ENCODE measurements around the gene MTCP1. TPM values are rescaled to one million over a fixed set of nuclear protein-coding genes. Genes with fewer than 3 reads are reported as not detected.
A peak's percentile ranks its signal among the peaks of the same experiment; 100 is the strongest.

MTCP1 gene
- total RNA-seq, 1 donor from 2014 or later, result 16.8 TPM

DNA sequence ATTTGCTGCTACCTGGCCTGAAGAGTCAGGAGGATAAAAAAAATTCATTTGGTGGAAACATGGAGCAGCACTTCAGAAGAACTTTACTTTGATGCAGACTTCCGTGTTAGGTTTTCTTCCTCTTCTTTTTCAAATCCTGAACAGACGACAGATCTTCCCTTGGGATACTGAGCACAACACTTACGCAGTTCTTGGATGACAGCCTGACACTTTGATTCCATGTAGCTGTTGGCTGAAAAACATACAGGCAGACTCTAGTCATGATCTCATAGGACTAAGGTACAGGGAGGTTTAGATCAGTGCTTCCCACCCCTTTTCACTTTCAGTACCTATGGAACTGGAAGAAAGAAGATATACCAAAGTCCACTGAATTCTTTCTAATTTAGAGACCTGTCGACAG is 9.2 kb downstream of the MTCP1 start:
- Histone ChIP-seq H3K9me3 (no peaks in the 10 kb centered on the region), H3K36me3 (no peaks in the 10 kb centered on the region), H3K4me3 (no peak overlapping the region), H3K4me1 (no peaks in the 10 kb centered on the region), H3K27ac (no peak overlapping the region), H3K27me3 (no peaks in the 10 kb centered on the region)
- TF ChIP-seq, protein P1, sequence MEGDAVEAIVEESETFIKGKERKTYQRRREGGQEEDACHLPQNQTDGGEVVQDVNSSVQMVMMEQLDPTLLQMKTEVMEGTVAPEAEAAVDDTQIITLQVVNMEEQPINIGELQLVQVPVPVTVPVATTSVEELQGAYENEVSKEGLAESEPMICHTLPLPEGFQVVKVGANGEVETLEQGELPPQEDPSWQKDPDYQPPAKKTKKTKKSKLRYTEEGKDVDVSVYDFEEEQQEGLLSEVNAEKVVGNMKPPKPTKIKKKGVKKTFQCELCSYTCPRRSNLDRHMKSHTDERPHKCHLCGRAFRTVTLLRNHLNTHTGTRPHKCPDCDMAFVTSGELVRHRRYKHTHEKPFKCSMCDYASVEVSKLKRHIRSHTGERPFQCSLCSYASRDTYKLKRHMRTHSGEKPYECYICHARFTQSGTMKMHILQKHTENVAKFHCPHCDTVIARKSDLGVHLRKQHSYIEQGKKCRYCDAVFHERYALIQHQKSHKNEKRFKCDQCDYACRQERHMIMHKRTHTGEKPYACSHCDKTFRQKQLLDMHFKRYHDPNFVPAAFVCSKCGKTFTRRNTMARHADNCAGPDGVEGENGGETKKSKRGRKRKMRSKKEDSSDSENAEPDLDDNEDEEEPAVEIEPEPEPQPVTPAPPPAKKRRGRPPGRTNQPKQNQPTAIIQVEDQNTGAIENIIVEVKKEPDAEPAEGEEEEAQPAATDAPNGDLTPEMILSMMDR (IDR thresholded peaks at IDR 0.05), result no peak
- intact Hi-C loops (cut with DNase I), result no loop called here
- ATAC-seq (no peak), DNase-seq (no peak)

DNA sequence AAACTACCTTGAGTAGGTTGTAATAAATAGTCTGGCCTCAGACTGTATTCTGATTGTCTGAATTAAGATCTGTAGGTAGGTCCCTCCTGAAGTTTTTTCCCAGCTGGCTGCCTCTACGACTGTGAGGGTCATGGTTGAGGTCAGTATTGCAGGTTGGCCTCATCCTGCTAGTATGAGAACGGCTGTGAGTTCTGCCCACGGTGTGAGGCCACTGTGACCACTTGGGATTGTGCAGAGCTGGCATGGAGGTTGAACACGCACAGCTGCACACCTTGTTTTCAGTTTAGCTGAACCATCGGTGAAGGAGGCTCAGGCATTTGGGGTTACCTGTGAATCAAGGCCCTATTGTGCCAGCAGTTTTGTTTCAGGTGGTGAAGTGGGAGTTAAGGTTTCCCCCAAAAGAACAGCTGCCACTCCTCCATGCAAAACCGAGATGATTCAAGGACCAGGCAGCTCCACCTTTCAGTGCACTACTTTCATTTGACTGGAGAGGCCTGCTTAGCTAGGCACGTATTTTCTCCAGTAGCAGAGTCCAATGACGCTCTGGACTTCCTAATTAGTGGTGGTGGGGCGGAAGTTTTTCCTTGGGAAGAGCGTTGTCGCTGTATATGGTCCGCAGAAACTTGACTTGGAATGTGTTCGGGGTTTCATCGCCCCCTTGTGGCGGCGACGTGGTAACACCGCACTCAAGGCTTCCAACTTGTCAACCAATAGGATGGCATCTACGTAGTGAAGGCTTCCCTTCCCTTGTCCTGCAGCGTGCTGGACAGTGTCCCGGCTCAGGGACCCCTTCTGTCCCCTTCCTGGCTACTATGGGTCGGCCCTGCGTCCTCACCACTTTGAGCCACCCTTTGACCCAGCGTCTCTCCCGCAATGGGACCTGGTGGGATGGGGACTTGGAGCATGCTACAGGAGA is 13.8 kb downstream of the MTCP1 start:
- intact Hi-C loops (cut with DNase I), result no loop called here
- H3K36me3 ChIP-seq, result peaks cover 4% of the 10 kb centered on the region
- TF ChIP-seq, protein P1 (IDR thresholded peaks at IDR 0.05), result peak; percentile 71
- no peak overlapping the region for H3K4me3 ChIP-seq
- no peak overlapping the region for H3K27ac ChIP-seq
- H3K9me3 ChIP-seq, result no peaks in the 10 kb centered on the region
- peak; percentile 99 for ATAC-seq
- DNase-seq, result peak; percentile 71
- no peaks in the 10 kb centered on the region for H3K27me3 ChIP-seq
- no peaks in the 10 kb centered on the region for H3K4me1 ChIP-seq

DNA sequence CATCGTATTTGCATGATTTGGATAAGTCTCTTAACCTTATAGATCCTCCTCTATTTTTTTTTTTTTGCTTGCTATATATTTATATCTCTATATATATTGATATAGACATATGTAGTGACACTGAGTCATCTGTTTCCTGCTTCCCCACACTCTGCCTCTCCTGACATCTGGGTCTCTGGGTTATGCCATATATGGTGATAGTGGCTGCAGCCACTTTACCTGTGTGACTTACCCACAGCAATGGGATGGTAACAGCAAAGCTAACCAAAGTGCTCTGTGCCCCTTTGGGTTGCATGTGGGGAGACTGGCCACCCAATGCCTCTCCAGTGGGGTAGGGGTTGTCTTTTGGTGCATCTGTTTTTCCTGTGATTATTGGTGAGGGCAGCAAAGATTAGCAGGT is 14.5 kb downstream of the MTCP1 start:
- intact Hi-C loops (cut with DNase I), result no loop called here
- DNase-seq (no peak), ATAC-seq (no peak)
- Histone ChIP-seq H3K27ac (no peak overlapping the region), H3K4me1 (no peaks in the 10 kb centered on the region), H3K27me3 (no peaks in the 10 kb centered on the region), H3K36me3 (peaks cover 8% of the 10 kb centered on the region), H3K9me3 (no peaks in the 10 kb centered on the region), H3K4me3 (no peak overlapping the region)
- TF ChIP-seq, protein P1 (IDR thresholded peaks at IDR 0.05), result no peak

DNA sequence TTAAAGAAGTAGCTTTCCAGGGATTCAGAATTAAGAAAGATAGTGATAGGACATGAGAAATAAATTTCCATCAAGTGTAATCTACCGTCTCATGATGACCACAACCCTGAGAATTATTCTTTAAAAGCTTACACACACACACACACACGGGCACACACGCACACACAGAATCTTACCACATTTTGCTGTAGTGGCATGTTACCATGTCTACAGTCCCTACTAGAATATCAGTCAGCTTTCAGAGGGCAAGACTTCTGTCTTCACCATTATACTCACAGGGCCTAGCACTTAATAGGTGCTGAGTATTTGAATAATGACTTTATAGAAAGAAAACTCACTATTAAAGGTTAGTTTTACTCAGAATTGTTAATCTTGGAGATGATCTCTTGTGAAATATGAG is 15.4 kb downstream of the MTCP1 start:
- ATAC-seq (no peak), DNase-seq (no peak)
- peaks cover 8% of the 10 kb centered on the region for H3K36me3 ChIP-seq
- TF ChIP-seq, protein P1 (IDR thresholded peaks at IDR 0.05), result no peak
- H3K4me1 ChIP-seq, result no peaks in the 10 kb centered on the region
- H3K27me3 ChIP-seq, result no peaks in the 10 kb centered on the region
- intact Hi-C loops (cut with DNase I), result no loop called here
- no peaks in the 10 kb centered on the region for H3K9me3 ChIP-seq
- H3K27ac ChIP-seq, result no peak overlapping the region
- no peak overlapping the region for H3K4me3 ChIP-seq

DNA sequence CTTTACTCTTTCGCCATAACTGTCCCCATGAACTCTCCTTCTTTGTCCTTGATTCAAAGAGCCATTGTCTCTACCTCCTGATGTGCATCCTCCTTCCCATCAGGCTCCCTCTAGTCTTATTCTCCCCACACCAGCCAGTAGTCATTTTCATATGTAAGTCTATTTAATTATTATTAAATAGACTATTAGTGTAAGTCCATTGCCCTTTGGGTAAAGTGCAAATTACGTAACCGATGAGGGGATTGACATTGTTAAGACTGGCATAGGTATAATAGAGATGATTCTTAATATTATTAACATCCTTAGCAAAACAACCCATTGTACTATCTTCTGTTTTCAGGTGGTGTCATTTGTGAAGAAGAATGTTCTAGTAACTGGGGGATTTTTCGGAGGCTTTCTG is 16.7 kb downstream of the MTCP1 start:
- TF ChIP-seq, protein P1 (IDR thresholded peaks at IDR 0.05), result no peak
- intact Hi-C loops (cut with DNase I), result loop anchor here (5.0 kb wide), 1 partner anchor 72 kb away; no protein-coding TSS in a partner anchor

More for the DNA sequence above, 16.7 kb downstream of the MTCP1 start:
- DNase-seq (no peak), ATAC-seq (no peak)
- H3K4me3 ChIP-seq, result no peak overlapping the region
- H3K9me3 ChIP-seq, result no peaks in the 10 kb centered on the region
- no peaks in the 10 kb centered on the region for H3K4me1 ChIP-seq
- H3K27me3 ChIP-seq, result no peaks in the 10 kb centered on the region
- peaks cover 8% of the 10 kb centered on the region for H3K36me3 ChIP-seq
- no peak overlapping the region for H3K27ac ChIP-seq
